Liver (tissue), 9 donors: ENCODE data around the gene RNF225. TPM values are rescaled to one million over a fixed set of nuclear protein-coding genes. Genes with fewer than 3 reads are reported as not detected.
"Not testable (repeated sequence)": the region's sequence is repeated elsewhere in the genome, so short reads cannot be mapped to it uniquely, and the experiment has no call there.

ENCODE experiments used
- DNase-seq: peaks from one replicate; pipeline ENCODE4 v3.0.0-alpha.2; 2017; ENCODE audit warnings: low spot score
- H3K27ac ChIP-seq, 2 donors: one replicate each; pipeline ENCODE4 v1.7.0; 2013; ENCODE audit warnings: inconsistent platforms in 2 of 2, low read length in 2 of 2, control low read depth in 1 of 2, low read depth in 1 of 2, mild to moderate bottlenecking in 1 of 2
- H3K27me3 ChIP-seq, 4 donors: one replicate each; pipeline versions ENCODE4 v1.6.1 to v1.7.0; 2013; ENCODE audit warnings: low read length in 3 of 4, inconsistent platforms in 1 of 4, mild to moderate bottlenecking in 1 of 4, moderate library complexity in 1 of 4; ENCODE audit not compliant: control insufficient read depth in 4 of 4, insufficient read depth in 4 of 4
- H3K36me3 ChIP-seq, 4 donors: one replicate each; pipeline versions ENCODE4 v1.6.1 to v1.7.0; 2013; ENCODE audit warnings: low read length in 3 of 4, mild to moderate bottlenecking in 3 of 4, low read depth in 1 of 4, moderate library complexity in 1 of 4; ENCODE audit not compliant: control insufficient read depth in 4 of 4, insufficient read depth in 3 of 4
- H3K4me1 ChIP-seq, 4 donors: one replicate each; pipeline versions ENCODE4 v1.6.1 to v1.7.0; 2013; ENCODE audit warnings: low read length in 3 of 4, mild to moderate bottlenecking in 3 of 4, moderate library complexity in 1 of 4; ENCODE audit not compliant: control insufficient read depth in 4 of 4, insufficient read depth in 4 of 4
- H3K4me3 ChIP-seq, 3 donors: one replicate each; pipeline versions ENCODE4 v1.6.1 to v1.7.0; 2013; ENCODE audit warnings: low read length in 3 of 3, control low read depth in 1 of 3, low read depth in 1 of 3, mild to moderate bottlenecking in 1 of 3
- H3K9ac ChIP-seq, 2 donors: one replicate each; pipeline ENCODE4 v1.7.0; 2013; ENCODE audit warnings: low read length in 2 of 2, mild to moderate bottlenecking in 2 of 2, moderate library complexity in 2 of 2, control low read depth in 1 of 2, low read depth in 1 of 2
- H3K9me3 ChIP-seq, 4 donors: one replicate each; pipeline versions ENCODE4 v1.6.1 to v1.7.0; 2013; ENCODE audit warnings: low read length in 3 of 4; ENCODE audit not compliant: control insufficient read depth in 4 of 4
- ATF3 ChIP-seq: IDR thresholded peaks from 2 replicates; pipeline ENCODE4 v1.6.1; 2016; ENCODE audit warnings: antibody characterized with exemption
- FOXA1 ChIP-seq: IDR thresholded peaks from 2 replicates; pipeline ENCODE4 v1.6.1; 2016; ENCODE audit warnings: antibody characterized with exemption
- FOXA2 ChIP-seq: IDR thresholded peaks from 2 replicates; pipeline ENCODE4 v1.6.1; 2016; ENCODE audit warnings: antibody characterized with exemption
- GABPA ChIP-seq, 2 donors: IDR thresholded peaks in 1 of 2; conservative IDR thresholded peaks in 1 of 2; 2 replicates each; pipeline ENCODE4 v1.6.1; 2016; ENCODE audit warnings: antibody characterized with exemption in 2 of 2, mild to moderate bottlenecking in 1 of 2, moderate library complexity in 1 of 2
- HNF4A ChIP-seq, 2 donors: conservative IDR thresholded peaks; 2 replicates each; pipeline ENCODE4 v1.6.1; 2016; ENCODE audit warnings: antibody characterized with exemption in 2 of 2, mild to moderate bottlenecking in 2 of 2
- HNF4G ChIP-seq: IDR thresholded peaks from 2 replicates; pipeline ENCODE4 v1.6.1; 2016; ENCODE audit warnings: antibody characterized with exemption
- JUND ChIP-seq, 2 donors: IDR thresholded peaks; 2 replicates each; pipeline ENCODE4 v1.6.1; 2016; ENCODE audit warnings: antibody characterized with exemption in 2 of 2
- RAD21 ChIP-seq, 2 donors: IDR thresholded peaks; 2 replicates each; pipeline ENCODE4 v1.6.1; 2016; ENCODE audit warnings: antibody characterized with exemption in 2 of 2, mild to moderate bottlenecking in 2 of 2
- REST ChIP-seq: IDR thresholded peaks from 2 replicates; pipeline ENCODE4 v1.6.1; 2016; ENCODE audit warnings: antibody characterized with exemption, mild to moderate bottlenecking
- YY1 ChIP-seq: IDR thresholded peaks from 2 replicates; pipeline ENCODE4 v1.6.1; 2016; ENCODE audit warnings: antibody characterized with exemption, mild to moderate bottlenecking
- WGBS: extraction: QIAGEN DNeasy Blood & Tissue Kit; methylation state at CpG from one replicate; pipeline ENCODE4 v1.1.7; 2013; 5-methylcytosine and 5-hydroxymethylcytosine counted together
- polyA plus RNA-seq, 2 donors: library from polyadenylated mRNA; stranded (reverse) in 1 of 2; unstranded in 1 of 2; fragments of 200-250 nt in 1 of 2; fragments of >200 nt in 1 of 2; fragmentation: Nextera tagmentation in 1 of 2; extraction: Ambion mirVana in 1 of 2; gene quantifications; one replicate each; pipeline versions ENCODE4 v1.2.1 to v1.2.3, GENCODE V29; 2013 to 2015
- total RNA-seq, 2 donors: library from RNA; depleted of rRNA; stranded (reverse); fragments of >200 nt; gene quantifications; one replicate each; pipeline ENCODE4 v1.2.3, GENCODE V29; 2014
- donor health status: healthy.
- donor health status: healthy.
- donor health status: healthy.
- donor health status: healthy.
- donor health status: healthy.

The RNF225 gene
- total and polyA plus RNA-seq, 4 donors: not detected

- Histone ChIP-seq H3K9ac (no peak overlapping the region), H3K4me1 (peaks cover 6 to 22% (median 16%) of the 10 kb centered on the region in 4 donors), H3K27ac (no peak overlapping the region), H3K27me3 (peaks cover 0 to 4% (median 0%) of the 10 kb centered on the region in 4 donors), H3K4me3 (peak overlapping the region in 2 of 3 donors; percentile 64), H3K36me3 (no peaks in the 10 kb centered on the region), H3K9me3 (no peaks in the 10 kb centered on the region)
- no peak for DNase-seq
- TF ChIP-seq HNF4A (conservative IDR thresholded peaks at IDR 0.05) (no peak), REST (no peak), FOXA2 (no peak)
- WGBS: 31% methylated on average over 23 of the region's 23 CpGs
These were observed 6.5 kb downstream of the RNF225 start for GRCh38 chr19:58401840-58402421.

GRCh38 chr19:58403920-58404478 is 8.5 kb downstream of the RNF225 start:
- not testable (repeated sequence) for H3K9me3 ChIP-seq, H3K36me3 ChIP-seq, H3K9ac ChIP-seq, H3K27me3 ChIP-seq, DNase-seq, H3K4me3 ChIP-seq, H3K27ac ChIP-seq
- peak; percentile 7 to 13 for TF ChIP-seq HNF4A (conservative IDR thresholded peaks at IDR 0.05)
- peaks cover 14 to 32% (median 23%) of the 10 kb centered on the region in 4 donors for H3K4me1 ChIP-seq
- 54% methylated on average over 5 of the region's 5 CpGs for WGBS

- Histone ChIP-seq H3K9ac (peak overlapping the region in 1 of 2 donors; percentile 76), H3K27me3 (no peaks in the 10 kb centered on the region), H3K4me3 (peak overlapping the region; percentile 76 to 90 (median 86)), H3K9me3 (no peaks in the 10 kb centered on the region), H3K36me3 (no peaks in the 10 kb centered on the region), H3K27ac (peak overlapping the region in 1 of 2 donors; percentile 80), H3K4me1 (peaks cover 7 to 32% (median 23%) of the 10 kb centered on the region in 4 donors)
- peak in 1 of 2 donors; percentile 12 for TF ChIP-seq RAD21 (IDR thresholded peaks at IDR 0.05)
- TF ChIP-seq HNF4G: no peak
- WGBS: 74% methylated on average over 10 of the region's 10 CpGs
- no peak for DNase-seq
These were observed 11.6 kb downstream of the RNF225 start for GRCh38 chr19:58406818-58407657.

GRCh38 chr19:58407658-58408151 is 12.2 kb downstream of the RNF225 start:
- 15% methylated on average over 22 of the region's 22 CpGs for WGBS
- DNase-seq: no peak
- TF ChIP-seq GABPA (IDR thresholded peaks at IDR 0.05 in 1 of 2, conservative IDR thresholded peaks at IDR 0.05 in 1 of 2): no peak
- TF ChIP-seq YY1: no peak
- TF ChIP-seq REST: no peak
- TF ChIP-seq HNF4A (conservative IDR thresholded peaks at IDR 0.05): no peak
- TF ChIP-seq ATF3: no peak
- no peak for TF ChIP-seq FOXA1
- TF ChIP-seq JUND (IDR thresholded peaks at IDR 0.05): no peak

More at GRCh38 chr19:58407658-58408151, 12.2 kb downstream of the RNF225 start:
- H3K4me3 ChIP-seq: peak overlapping the region; percentile 76 to 90 (median 86)
- H3K27ac ChIP-seq: peak overlapping the region; percentile 80 to 83
- no peaks in the 10 kb centered on the region for H3K9me3 ChIP-seq
- H3K9ac ChIP-seq: peak overlapping the region; percentile 31 to 76
- no peaks in the 10 kb centered on the region for H3K36me3 ChIP-seq
- peaks cover 5 to 30% (median 21%) of the 10 kb centered on the region in 4 donors for H3K4me1 ChIP-seq
- H3K27me3 ChIP-seq: no peaks in the 10 kb centered on the region
